Esophagus muscularis mucosa (tissue), 4 donors: ENCODE data around the gene AKAP8. TPM values are rescaled to one million over a fixed set of nuclear protein-coding genes. Genes with fewer than 3 reads are reported as not detected.

Experiments
- DNase-seq: peaks from one replicate; pipeline ENCODE4 v3.0.0-alpha.2; 2017; ENCODE audit errors: extremely low spot score
- H3K27ac ChIP-seq, 4 donors: fragments of 200-600 bp; sonication (generic); replicated peaks in 1 of 4; 1 replicate in 3 of 4; 2 replicates in 1 of 4; pipeline ENCODE4 v1.5.1; 2016 to 2019; ENCODE audit warnings: mild to moderate bottlenecking in 1 of 4
- H3K27me3 ChIP-seq, 4 donors: fragments of 200-600 bp; sonication (generic); one replicate each; pipeline versions ENCODE4 v1.5.1 to v1.6.0; 2016 to 2019
- H3K36me3 ChIP-seq, 4 donors: fragments of 200-600 bp; sonication (generic); one replicate each; pipeline ENCODE4 v1.5.1; 2016 to 2019
- H3K4me1 ChIP-seq, 4 donors: fragments of 200-600 bp; sonication (generic); one replicate each; pipeline ENCODE4 v1.5.1; 2016 to 2019
- H3K4me3 ChIP-seq, 4 donors: fragments of 200-600 bp; sonication (generic); 1 replicate in 2 of 4; 2 replicates in 2 of 4; pipeline ENCODE4 v1.5.1; 2016 to 2019; ENCODE audit warnings: mild to moderate bottlenecking in 4 of 4, moderate library complexity in 1 of 4
- H3K9me3 ChIP-seq, 4 donors: fragments of 200-600 bp; sonication (generic); 1 replicate in 3 of 4; 2 replicates in 1 of 4; pipeline ENCODE4 v1.5.1; 2016 to 2019
- EP300 ChIP-seq: sonication (generic); formaldehyde crosslinking; IDR thresholded peaks from one replicate; pipeline ENCODE4 v1.6.1; 2017; ENCODE audit warnings: antibody characterized with exemption
- POLR2A ChIP-seq: fragments of 450-650 bp; IDR thresholded peaks from one replicate; pipeline ENCODE4 v1.6.1; 2017; ENCODE audit warnings: antibody characterized with exemption, moderate library complexity, mild to moderate bottlenecking, low read depth
- POLR2AphosphoS5 ChIP-seq, 2 donors: sonication (generic); formaldehyde crosslinking; IDR thresholded peaks; one replicate each; pipeline ENCODE4 v1.6.1; 2017; ENCODE audit warnings: antibody characterized with exemption in 2 of 2
- WGBS: methylation state at CpG from one replicate; pipeline ENCODE4 v1.1.5; 2018; 5-methylcytosine and 5-hydroxymethylcytosine counted together
- intact Hi-C: fragments of 100-400 bp; cut with DNase I; formaldehyde crosslinking; loops from one replicate; pipeline ENCODE4 v1.15.1; 2023
- total RNA-seq, 4 donors: library from RNA; depleted of rRNA; stranded (reverse); fragments of >200 nt; gene quantifications; one replicate each; pipeline versions ENCODE4 v1.1.0 to v1.2.1, GENCODE V29; 2016
- TF ChIP-seq, protein P1 (sequence below), 3 experiments: fragments of 200-600 bp in 2 of 3; fragments of 450-650 bp in 1 of 3; sonication (generic) in 2 of 3; IDR thresholded peaks; one replicate each; pipeline ENCODE4 v1.5.1; 2017 to 2019; ENCODE audit warnings: antibody characterized with exemption in 3 of 3, mild to moderate bottlenecking in 2 of 3, moderate library complexity in 1 of 3

AKAP8 gene
- total RNA-seq, 4 donors from 2014 or later, result 25.2 to 34.3 (median 29.6) TPM

DNA sequence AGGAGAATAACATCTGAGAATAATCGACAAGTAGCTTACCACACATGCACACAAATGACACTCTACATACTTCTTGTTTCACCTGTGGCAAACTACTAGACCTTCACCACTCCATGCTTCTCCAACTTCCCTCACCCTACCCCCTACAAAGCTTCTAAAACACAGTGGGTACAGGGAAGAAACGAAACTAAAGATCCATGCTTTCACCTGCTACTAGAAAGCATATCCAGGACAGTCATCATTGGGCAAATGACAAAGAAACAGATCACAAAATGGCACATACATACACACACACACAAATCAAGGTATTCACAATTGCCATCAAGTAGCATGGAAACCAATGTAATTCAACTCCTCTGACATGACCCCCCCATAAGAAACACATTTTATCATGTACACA lies 57.8 kb downstream of the AKAP8 start:
- H3K4me3 ChIP-seq, result no peak overlapping the region
- intact Hi-C loops, result loop anchor here (5.0 kb wide), 1 partner anchor 39 kb away; no protein-coding TSS in a partner anchor

DNA sequence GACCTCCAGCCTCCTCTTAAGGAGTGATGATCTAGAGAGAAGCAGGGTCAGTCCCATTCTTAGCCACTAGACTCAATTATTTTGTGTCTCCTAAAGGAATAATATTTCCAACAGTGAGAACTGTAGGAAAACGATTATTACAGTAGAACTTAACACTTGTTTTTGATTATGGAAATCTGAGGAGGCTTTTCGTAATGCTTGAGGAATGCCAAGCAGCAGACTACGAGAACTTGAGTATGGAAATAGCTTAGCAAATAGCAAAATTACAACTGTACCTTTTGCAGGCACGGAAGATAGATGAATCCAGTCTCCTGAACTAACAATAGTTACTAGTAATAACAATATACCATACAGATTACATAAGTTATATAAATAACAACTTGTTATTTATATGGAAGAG lies 59.5 kb downstream of the AKAP8 start:
- no peak for DNase-seq
- H3K4me3 ChIP-seq, result no peak overlapping the region
- intact Hi-C loops, result loop anchor here (5.0 kb wide), 1 partner anchor 38 kb away; no protein-coding TSS in a partner anchor
- WGBS, result 29% methylated on average over 4 of the region's 4 CpGs
- H3K9me3 ChIP-seq, result no peaks in the 10 kb centered on the region
- H3K4me1 ChIP-seq, result peaks cover 92 to 100% (median 100%) of the 10 kb centered on the region in 4 donors
- H3K27me3 ChIP-seq, result no peaks in the 10 kb centered on the region
- H3K36me3 ChIP-seq, result no peaks in the 10 kb centered on the region
- TF ChIP-seq EP300, result no peak
- TF ChIP-seq, protein P1, sequence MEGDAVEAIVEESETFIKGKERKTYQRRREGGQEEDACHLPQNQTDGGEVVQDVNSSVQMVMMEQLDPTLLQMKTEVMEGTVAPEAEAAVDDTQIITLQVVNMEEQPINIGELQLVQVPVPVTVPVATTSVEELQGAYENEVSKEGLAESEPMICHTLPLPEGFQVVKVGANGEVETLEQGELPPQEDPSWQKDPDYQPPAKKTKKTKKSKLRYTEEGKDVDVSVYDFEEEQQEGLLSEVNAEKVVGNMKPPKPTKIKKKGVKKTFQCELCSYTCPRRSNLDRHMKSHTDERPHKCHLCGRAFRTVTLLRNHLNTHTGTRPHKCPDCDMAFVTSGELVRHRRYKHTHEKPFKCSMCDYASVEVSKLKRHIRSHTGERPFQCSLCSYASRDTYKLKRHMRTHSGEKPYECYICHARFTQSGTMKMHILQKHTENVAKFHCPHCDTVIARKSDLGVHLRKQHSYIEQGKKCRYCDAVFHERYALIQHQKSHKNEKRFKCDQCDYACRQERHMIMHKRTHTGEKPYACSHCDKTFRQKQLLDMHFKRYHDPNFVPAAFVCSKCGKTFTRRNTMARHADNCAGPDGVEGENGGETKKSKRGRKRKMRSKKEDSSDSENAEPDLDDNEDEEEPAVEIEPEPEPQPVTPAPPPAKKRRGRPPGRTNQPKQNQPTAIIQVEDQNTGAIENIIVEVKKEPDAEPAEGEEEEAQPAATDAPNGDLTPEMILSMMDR (IDR thresholded peaks at IDR 0.05), result no peak
- no peak for TF ChIP-seq POLR2AphosphoS5 (IDR thresholded peaks at IDR 0.05)
- no peak for TF ChIP-seq POLR2A
- H3K27ac ChIP-seq, result peak overlapping the region in 3 of 4 donors; percentile 9 to 25 (median 20)

More for the DNA sequence above, 57.8 kb downstream of the AKAP8 start:
- Histone ChIP-seq H3K27me3 (no peaks in the 10 kb centered on the region), H3K27ac (peak overlapping the region; percentile 0 to 10 (median 6)), H3K4me1 (peaks cover 95 to 100% (median 100%) of the 10 kb centered on the region in 4 donors), H3K9me3 (no peaks in the 10 kb centered on the region), H3K36me3 (no peaks in the 10 kb centered on the region)
- DNase-seq, result no peak
- TF ChIP-seq, protein P1 (IDR thresholded peaks at IDR 0.05), result no peak
- no peak for TF ChIP-seq EP300
- no peak for TF ChIP-seq POLR2AphosphoS5 (IDR thresholded peaks at IDR 0.05)
- no peak for TF ChIP-seq POLR2A
- 78% methylated on average over 2 of the region's 2 CpGs for WGBS

DNA sequence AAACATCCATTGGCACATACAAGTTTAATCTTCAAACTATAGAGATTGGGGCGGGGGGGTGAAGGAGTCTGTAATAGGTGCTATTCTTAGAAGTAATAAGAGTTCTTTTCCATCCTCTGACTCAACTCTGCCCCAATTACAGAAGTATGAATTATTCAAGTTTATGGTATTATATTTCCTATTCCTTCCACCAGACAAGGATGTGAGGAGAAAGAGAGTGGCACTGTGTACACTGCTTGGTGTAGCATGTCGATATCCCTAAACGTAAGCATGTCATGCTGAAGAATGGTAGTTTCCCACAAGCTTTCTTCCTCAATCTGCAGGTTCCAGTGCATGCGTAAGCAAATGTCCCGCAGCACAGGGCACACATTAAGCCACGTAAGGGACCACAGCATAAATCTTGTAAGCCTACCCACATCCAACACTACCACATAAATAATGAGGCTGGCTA lies 61.3 kb downstream of the AKAP8 start:
- Histone ChIP-seq H3K27me3 (no peaks in the 10 kb centered on the region), H3K4me3 (no peak overlapping the region), H3K4me1 (peaks cover 93 to 100% (median 100%) of the 10 kb centered on the region in 4 donors), H3K9me3 (no peaks in the 10 kb centered on the region), H3K27ac (peak overlapping the region; percentile 22 to 73 (median 57)), H3K36me3 (no peaks in the 10 kb centered on the region)
- intact Hi-C loops, result no loop called here
- TF ChIP-seq POLR2A (no peak), EP300 (no peak), POLR2AphosphoS5 (IDR thresholded peaks at IDR 0.05) (no peak)
- TF ChIP-seq, protein P1 (IDR thresholded peaks at IDR 0.05), result no peak
- 30% methylated on average over 6 of the region's 6 CpGs for WGBS
- no peak for DNase-seq

DNA sequence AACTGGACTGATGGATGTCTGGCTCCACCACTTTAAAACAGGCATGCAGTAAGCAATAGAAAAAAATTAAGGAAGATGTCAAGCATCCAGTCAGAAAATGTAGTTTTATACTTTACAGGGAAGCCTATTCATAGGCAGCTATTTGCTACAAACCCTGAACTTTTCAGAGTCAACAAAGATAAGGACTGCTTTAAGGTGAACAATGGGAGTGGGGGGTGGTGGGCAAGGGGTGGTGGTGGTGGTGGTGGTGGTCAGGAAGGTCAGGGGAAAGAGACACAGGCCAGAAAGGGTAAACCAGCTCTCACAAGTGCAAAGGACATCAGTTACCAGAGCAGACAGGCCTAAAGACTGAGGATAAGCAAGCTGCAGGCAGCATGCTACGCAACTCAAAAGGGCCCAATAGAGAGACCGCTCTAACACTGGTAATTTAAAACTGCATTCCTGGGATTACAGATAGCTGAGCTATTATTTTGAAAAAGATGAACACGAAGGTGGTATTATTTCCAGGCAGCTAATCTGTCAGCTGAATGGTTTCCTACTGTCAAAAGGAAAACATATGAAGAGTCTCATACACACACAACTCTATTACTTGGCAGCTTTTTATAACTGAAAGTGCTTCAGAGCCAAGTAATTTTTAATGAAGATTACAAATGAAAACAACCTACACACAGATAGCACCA lies 62.1 kb downstream of the AKAP8 start:
- H3K9me3 ChIP-seq, result no peaks in the 10 kb centered on the region
- no peak for DNase-seq
- no peak for TF ChIP-seq EP300
- no peak for TF ChIP-seq POLR2A
- TF ChIP-seq POLR2AphosphoS5 (IDR thresholded peaks at IDR 0.05), result no peak
- TF ChIP-seq, protein P1 (IDR thresholded peaks at IDR 0.05), result no peak
- H3K36me3 ChIP-seq, result no peaks in the 10 kb centered on the region
- peaks cover 88 to 100% (median 100%) of the 10 kb centered on the region in 4 donors for H3K4me1 ChIP-seq
- no peak overlapping the region for H3K4me3 ChIP-seq
- peak overlapping the region; percentile 39 to 73 (median 57) for H3K27ac ChIP-seq
- no peaks in the 10 kb centered on the region for H3K27me3 ChIP-seq
- WGBS, result 35% methylated on average over 3 of the region's 3 CpGs
- intact Hi-C loops, result no loop called here
